HepG2 (cell line): ENCODE measurements around the gene LBX2. TPM values are rescaled to one million over a fixed set of nuclear protein-coding genes. Genes with fewer than 3 reads are reported as not detected.

Experiments used
- ATRX ChIP-seq: sonication (generic); formaldehyde crosslinking; IDR thresholded peaks from 2 replicates; pipeline ENCODE4 v1.4.0; 2020; ENCODE audit warnings: missing genetic modification reagents, borderline replicate concordance
- CBX1 ChIP-seq: IDR thresholded peaks from one replicate; pipeline ENCODE4 v1.6.1; 2016; ENCODE audit warnings: antibody characterized with exemption, low read depth
- DR1 ChIP-seq: sonication (generic); formaldehyde crosslinking; IDR thresholded peaks from 2 replicates; pipeline ENCODE4 v1.8.0; 2021; ENCODE audit warnings: mild to moderate bottlenecking, missing genetic modification reagents, inconsistent platforms
- IKZF4 ChIP-seq: sonication (generic); formaldehyde crosslinking; IDR thresholded peaks from 2 replicates; pipeline ENCODE4 v1.5.1; 2020; ENCODE audit warnings: borderline replicate concordance, mild to moderate bottlenecking, low read depth, missing genetic modification reagents; ENCODE audit errors: not compliant biosample characterization
- JUND ChIP-seq: sonication (generic); formaldehyde crosslinking; IDR thresholded peaks from 2 replicates; pipeline ENCODE4 v1.8.0; 2022; ENCODE audit warnings: mild to moderate bottlenecking, missing genetic modification reagents
- NR2F2 ChIP-seq: IDR thresholded peaks from 2 replicates; pipeline ENCODE4 v1.6.1; 2012; ENCODE audit warnings: low read depth, inconsistent platforms, borderline replicate concordance
- REXO4 ChIP-seq: sonication (generic); formaldehyde crosslinking; IDR thresholded peaks from 2 replicates; pipeline ENCODE4 v1.8.0; 2022; ENCODE audit warnings: missing genetic modification reagents, mild to moderate bottlenecking, borderline replicate concordance
- SMARCE1 ChIP-seq: fragments of 450-650 bp; IDR thresholded peaks from 2 replicates; pipeline ENCODE4 v1.6.1; 2017; ENCODE audit warnings: borderline replicate concordance
- TBL1XR1 ChIP-seq: fragments of 150-350 bp; IDR thresholded peaks from 2 replicates; pipeline ENCODE4 v1.6.1; 2014; ENCODE audit warnings: borderline replicate concordance, low read length; ENCODE audit not compliant: partially characterized antibody
- ZFP82 ChIP-seq: sonication (generic); formaldehyde crosslinking; IDR thresholded peaks from 2 replicates; pipeline ENCODE4 v1.5.1; 2020; ENCODE audit warnings: mild to moderate bottlenecking, missing genetic modification reagents, borderline replicate concordance
- ZNF296 ChIP-seq: sonication (generic); formaldehyde crosslinking; conservative IDR thresholded peaks from 2 replicates; pipeline ENCODE4 v1.5.0; 2020; ENCODE audit warnings: mild to moderate bottlenecking, missing genetic modification reagents
- ZNF570 ChIP-seq: sonication (generic); formaldehyde crosslinking; IDR thresholded peaks from 2 replicates; pipeline ENCODE4 v1.4.0; 2020; ENCODE audit warnings: mild to moderate bottlenecking, missing genetic modification reagents, borderline replicate concordance
- ZNF614 ChIP-seq: IDR thresholded peaks from 2 replicates; pipeline ENCODE4 v1.6.1; 2018; ENCODE audit warnings: missing biosample characterization, missing genetic modification reagents, inconsistent platforms, borderline replicate concordance
- ZNF709 ChIP-seq: sonication (generic); formaldehyde crosslinking; IDR thresholded peaks from 2 replicates; pipeline ENCODE4 v1.5.0; 2020; ENCODE audit warnings: mild to moderate bottlenecking, missing genetic modification reagents
- ZNF782 ChIP-seq: sonication (generic); formaldehyde crosslinking; IDR thresholded peaks from 2 replicates; pipeline ENCODE4 v1.4.0; 2020; ENCODE audit warnings: missing genetic modification reagents, mild to moderate bottlenecking, borderline replicate concordance
- polyA plus RNA-seq, 8 experiments: library from polyadenylated mRNA; depleted of rRNA in 3 of 8; stranded (reverse) in 7 of 8; unstranded in 1 of 8; fragments of >200 nt; fragmentation: Illumina TruSeq in 4 of 8; extraction: Trizol in 4 of 8; gene quantifications; 2 replicates each; pipeline versions ENCODE4 v1.2.1 to v1.2.3, GENCODE V29; 2011 to 2016; ENCODE audit warnings: low read depth in 4 of 8, missing spikeins in 1 of 8, mixed read lengths in 1 of 8; ENCODE audit not compliant: insufficient read depth in 1 of 8
- total RNA-seq, 5 experiments: library from RNA; depleted of rRNA; stranded (reverse); fragments of >200 nt; fragmentation: Illumina TruSeq; extraction: Trizol; gene quantifications; 2 replicates each; pipeline ENCODE4 v1.2.3, GENCODE V29; 2016; ENCODE audit warnings: low read depth in 1 of 5
- TF ChIP-seq, protein P1 (sequence below): sonication (generic); formaldehyde crosslinking; IDR thresholded peaks from 2 replicates; pipeline ENCODE4 v1.4.0; 2020; ENCODE audit warnings: missing genetic modification reagents, mild to moderate bottlenecking, borderline replicate concordance
- TF ChIP-seq, protein P2 (sequence below): sonication (generic); formaldehyde crosslinking; IDR thresholded peaks from 2 replicates; pipeline ENCODE4 v1.5.0; 2020; ENCODE audit warnings: mild to moderate bottlenecking, missing genetic modification reagents, borderline replicate concordance
- TF ChIP-seq, protein P3 (sequence below): sonication (generic); formaldehyde crosslinking; IDR thresholded peaks from 2 replicates; pipeline ENCODE4 v1.5.1; 2020; ENCODE audit warnings: mild to moderate bottlenecking, missing genetic modification reagents, borderline replicate concordance

The LBX2 gene
- total and polyA plus RNA-seq, 2 of the 13 experiments (the other 11 are each of a cell fraction or from before 2014, with no cell fraction given) = 6.4 to 8.1 TPM

GRCh38 chr2:74507145-74507925 lies 7.9 kb upstream of the LBX2 start, which contains the start of gene PCGF1 (continued):
- TF ChIP-seq SMARCE1 (no peak), IKZF4 (CRISPR knock-in tag) (peak; percentile 41), ZNF709 (CRISPR knock-in tag) (peak; percentile 93), ZNF614 (CRISPR knock-in tag) (peak; percentile 84; the same call in 1 of the 2 replicates), NR2F2 (no peak), TBL1XR1 (peak; percentile 29), ZFP82 (CRISPR knock-in tag) (no peak; the same call in 1 of the 2 replicates), JUND (peak; percentile 9), ZNF296 (CRISPR knock-in tag) (no peak), ZNF570 (CRISPR knock-in tag) (no peak), ATRX (CRISPR knock-in tag) (no peak), REXO4 (CRISPR knock-in tag) (no peak), CBX1 (peak; percentile 66), DR1 (CRISPR knock-in tag) (peak; percentile 64), ZNF782 (CRISPR knock-in tag) (peak; percentile 94; the same call in 1 of the 2 replicates)
- TF ChIP-seq, protein P1, sequence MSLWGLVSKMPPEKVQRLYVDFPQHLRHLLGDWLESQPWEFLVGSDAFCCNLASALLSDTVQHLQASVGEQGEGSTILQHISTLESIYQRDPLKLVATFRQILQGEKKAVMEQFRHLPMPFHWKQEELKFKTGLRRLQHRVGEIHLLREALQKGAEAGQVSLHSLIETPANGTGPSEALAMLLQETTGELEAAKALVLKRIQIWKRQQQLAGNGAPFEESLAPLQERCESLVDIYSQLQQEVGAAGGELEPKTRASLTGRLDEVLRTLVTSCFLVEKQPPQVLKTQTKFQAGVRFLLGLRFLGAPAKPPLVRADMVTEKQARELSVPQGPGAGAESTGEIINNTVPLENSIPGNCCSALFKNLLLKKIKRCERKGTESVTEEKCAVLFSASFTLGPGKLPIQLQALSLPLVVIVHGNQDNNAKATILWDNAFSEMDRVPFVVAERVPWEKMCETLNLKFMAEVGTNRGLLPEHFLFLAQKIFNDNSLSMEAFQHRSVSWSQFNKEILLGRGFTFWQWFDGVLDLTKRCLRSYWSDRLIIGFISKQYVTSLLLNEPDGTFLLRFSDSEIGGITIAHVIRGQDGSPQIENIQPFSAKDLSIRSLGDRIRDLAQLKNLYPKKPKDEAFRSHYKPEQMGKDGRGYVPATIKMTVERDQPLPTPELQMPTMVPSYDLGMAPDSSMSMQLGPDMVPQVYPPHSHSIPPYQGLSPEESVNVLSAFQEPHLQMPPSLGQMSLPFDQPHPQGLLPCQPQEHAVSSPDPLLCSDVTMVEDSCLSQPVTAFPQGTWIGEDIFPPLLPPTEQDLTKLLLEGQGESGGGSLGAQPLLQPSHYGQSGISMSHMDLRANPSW (CRISPR knock-in tag) = peak; percentile 47; the same call in 1 of the 2 replicates
- TF ChIP-seq, protein P2, sequence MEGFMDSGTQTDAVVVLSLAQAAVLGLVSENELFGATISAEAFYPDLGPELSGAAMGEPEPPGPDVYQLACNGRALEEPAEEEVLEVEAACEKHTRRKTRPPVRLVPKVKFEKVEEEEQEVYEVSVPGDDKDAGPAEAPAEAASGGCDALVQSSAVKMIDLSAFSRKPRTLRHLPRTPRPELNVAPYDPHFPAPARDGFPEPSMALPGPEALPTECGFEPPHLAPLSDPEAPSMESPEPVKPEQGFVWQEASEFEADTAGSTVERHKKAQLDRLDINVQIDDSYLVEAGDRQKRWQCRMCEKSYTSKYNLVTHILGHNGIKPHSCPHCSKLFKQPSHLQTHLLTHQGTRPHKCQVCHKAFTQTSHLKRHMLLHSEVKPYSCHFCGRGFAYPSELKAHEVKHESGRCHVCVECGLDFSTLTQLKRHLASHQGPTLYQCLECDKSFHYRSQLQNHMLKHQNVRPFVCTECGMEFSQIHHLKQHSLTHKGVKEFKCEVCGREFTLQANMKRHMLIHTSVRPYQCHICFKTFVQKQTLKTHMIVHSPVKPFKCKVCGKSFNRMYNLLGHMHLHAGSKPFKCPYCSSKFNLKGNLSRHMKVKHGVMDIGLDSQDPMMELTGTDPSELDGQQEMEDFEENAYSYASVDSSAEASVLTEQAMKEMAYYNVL (CRISPR knock-in tag) = no peak
- TF ChIP-seq, protein P3, sequence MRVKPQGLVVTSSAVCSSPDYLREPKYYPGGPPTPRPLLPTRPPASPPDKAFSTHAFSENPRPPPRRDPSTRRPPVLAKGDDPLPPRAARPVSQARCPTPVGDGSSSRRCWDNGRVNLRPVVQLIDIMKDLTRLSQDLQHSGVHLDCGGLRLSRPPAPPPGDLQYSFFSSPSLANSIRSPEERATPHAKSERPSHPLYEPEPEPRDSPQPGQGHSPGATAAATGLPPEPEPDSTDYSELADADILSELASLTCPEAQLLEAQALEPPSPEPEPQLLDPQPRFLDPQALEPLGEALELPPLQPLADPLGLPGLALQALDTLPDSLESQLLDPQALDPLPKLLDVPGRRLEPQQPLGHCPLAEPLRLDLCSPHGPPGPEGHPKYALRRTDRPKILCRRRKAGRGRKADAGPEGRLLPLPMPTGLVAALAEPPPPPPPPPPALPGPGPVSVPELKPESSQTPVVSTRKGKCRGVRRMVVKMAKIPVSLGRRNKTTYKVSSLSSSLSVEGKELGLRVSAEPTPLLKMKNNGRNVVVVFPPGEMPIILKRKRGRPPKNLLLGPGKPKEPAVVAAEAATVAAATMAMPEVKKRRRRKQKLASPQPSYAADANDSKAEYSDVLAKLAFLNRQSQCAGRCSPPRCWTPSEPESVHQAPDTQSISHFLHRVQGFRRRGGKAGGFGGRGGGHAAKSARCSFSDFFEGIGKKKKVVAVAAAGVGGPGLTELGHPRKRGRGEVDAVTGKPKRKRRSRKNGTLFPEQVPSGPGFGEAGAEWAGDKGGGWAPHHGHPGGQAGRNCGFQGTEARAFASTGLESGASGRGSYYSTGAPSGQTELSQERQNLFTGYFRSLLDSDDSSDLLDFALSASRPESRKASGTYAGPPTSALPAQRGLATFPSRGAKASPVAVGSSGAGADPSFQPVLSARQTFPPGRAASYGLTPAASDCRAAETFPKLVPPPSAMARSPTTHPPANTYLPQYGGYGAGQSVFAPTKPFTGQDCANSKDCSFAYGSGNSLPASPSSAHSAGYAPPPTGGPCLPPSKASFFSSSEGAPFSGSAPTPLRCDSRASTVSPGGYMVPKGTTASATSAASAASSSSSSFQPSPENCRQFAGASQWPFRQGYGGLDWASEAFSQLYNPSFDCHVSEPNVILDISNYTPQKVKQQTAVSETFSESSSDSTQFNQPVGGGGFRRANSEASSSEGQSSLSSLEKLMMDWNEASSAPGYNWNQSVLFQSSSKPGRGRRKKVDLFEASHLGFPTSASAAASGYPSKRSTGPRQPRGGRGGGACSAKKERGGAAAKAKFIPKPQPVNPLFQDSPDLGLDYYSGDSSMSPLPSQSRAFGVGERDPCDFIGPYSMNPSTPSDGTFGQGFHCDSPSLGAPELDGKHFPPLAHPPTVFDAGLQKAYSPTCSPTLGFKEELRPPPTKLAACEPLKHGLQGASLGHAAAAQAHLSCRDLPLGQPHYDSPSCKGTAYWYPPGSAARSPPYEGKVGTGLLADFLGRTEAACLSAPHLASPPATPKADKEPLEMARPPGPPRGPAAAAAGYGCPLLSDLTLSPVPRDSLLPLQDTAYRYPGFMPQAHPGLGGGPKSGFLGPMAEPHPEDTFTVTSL = 0 out of 2 replicates have a peak, but pooled peaks have one; percentile 39
